Mesenchymal stem cell (in vitro differentiated cells and primary cell): ENCODE results near the gene DCHS1.
A peak's percentile ranks its signal among the peaks of the same experiment; 100 is the strongest.

ENCODE experiments used
- DNase-seq: peaks from one replicate; pipeline ENCODE4 v3.0.0-alpha.2; 2013
- H2AFZ ChIP-seq: one replicate; pipeline ENCODE4 v1.6.1; 2013; ENCODE audit warnings: low read depth, mild to moderate bottlenecking, control low read depth, inconsistent platforms, low read length, moderate library complexity
- H2AK5ac ChIP-seq: 2 replicates; pipeline ENCODE4 v1.6.1; 2013; ENCODE audit warnings: low read length, moderate library complexity, mild to moderate bottlenecking, inconsistent platforms; ENCODE audit not compliant: severe bottlenecking
- H2BK120ac ChIP-seq: one replicate; pipeline ENCODE4 v1.6.1; 2013; ENCODE audit warnings: low read depth, mild to moderate bottlenecking, inconsistent platforms, low read length, moderate library complexity
- H2BK12ac ChIP-seq, 2 experiments: one replicate each; pipeline ENCODE4 v1.6.1; 2013; ENCODE audit warnings: inconsistent platforms in 2 of 2, low read length in 2 of 2, mild to moderate bottlenecking in 2 of 2, moderate library complexity in 2 of 2, control low read depth in 1 of 2
- H2BK15ac ChIP-seq: one replicate; pipeline ENCODE4 v1.6.1; 2013; ENCODE audit warnings: mild to moderate bottlenecking, low read depth, inconsistent platforms; ENCODE audit not compliant: poor library complexity, severe bottlenecking
- H2BK5ac ChIP-seq: 2 replicates; pipeline ENCODE4 v1.6.1; 2013; ENCODE audit warnings: low read depth, mild to moderate bottlenecking, low read length, control low read depth, inconsistent platforms; ENCODE audit not compliant: poor library complexity, severe bottlenecking
- H3K14ac ChIP-seq, 2 experiments: one replicate each; pipeline ENCODE4 v1.6.1; 2013; ENCODE audit warnings: inconsistent platforms in 2 of 2, low read length in 2 of 2, control low read depth in 1 of 2, mild to moderate bottlenecking in 1 of 2, moderate library complexity in 1 of 2
- H3K18ac ChIP-seq, 2 experiments: one replicate each; pipeline ENCODE4 v1.6.1; 2013; ENCODE audit warnings: inconsistent platforms in 2 of 2, low read length in 2 of 2, control low read depth in 1 of 2, low read depth in 1 of 2, mild to moderate bottlenecking in 1 of 2
- H3K23ac ChIP-seq, 2 experiments: one replicate each; pipeline ENCODE4 v1.6.1; 2013; ENCODE audit warnings: inconsistent platforms in 2 of 2, low read length in 2 of 2, mild to moderate bottlenecking in 2 of 2, moderate library complexity in 2 of 2, control low read depth in 1 of 2
- H3K27ac ChIP-seq: 2 replicates; pipeline ENCODE4 v1.5.1; 2013; ENCODE audit warnings: mild to moderate bottlenecking, moderate library complexity, low read length, control low read depth, inconsistent platforms; ENCODE audit not compliant: poor library complexity, severe bottlenecking
- H3K27me3 ChIP-seq, 2 experiments: 2 replicates each; pipeline versions ENCODE4 v1.6.1 to v1.7.0; 2013; ENCODE audit warnings: low read length in 2 of 2, mild to moderate bottlenecking in 2 of 2, moderate library complexity in 2 of 2, control low read depth in 1 of 2, inconsistent platforms in 1 of 2; ENCODE audit not compliant: control insufficient read depth in 1 of 2, insufficient read depth in 1 of 2
- H3K36me3 ChIP-seq, 2 experiments: 2 replicates each; pipeline versions ENCODE4 v1.6.1 to v1.7.0; 2013; ENCODE audit warnings: low read length in 2 of 2, control low read depth in 1 of 2, inconsistent platforms in 1 of 2, low read depth in 1 of 2, mild to moderate bottlenecking in 1 of 2; ENCODE audit not compliant: insufficient read depth in 2 of 2, control insufficient read depth in 1 of 2
- H3K4ac ChIP-seq, 2 experiments: one replicate each; pipeline ENCODE4 v1.6.1; 2013; ENCODE audit warnings: inconsistent platforms in 2 of 2, low read length in 2 of 2, mild to moderate bottlenecking in 2 of 2, moderate library complexity in 2 of 2, control low read depth in 1 of 2, low read depth in 1 of 2
- H3K4me1 ChIP-seq: 2 replicates; pipeline ENCODE4 v1.6.1; 2013; ENCODE audit warnings: low read depth, low read length, control low read depth; ENCODE audit not compliant: control insufficient read depth, insufficient read depth
- H3K4me2 ChIP-seq: 2 replicates; pipeline ENCODE4 v1.6.1; 2013; ENCODE audit warnings: low read length, mild to moderate bottlenecking, inconsistent platforms; ENCODE audit not compliant: poor library complexity, severe bottlenecking
- H3K4me3 ChIP-seq, 2 experiments: 2 replicates each; pipeline versions ENCODE4 v1.5.1 to v1.7.0; 2013; ENCODE audit warnings: low read length in 2 of 2, mild to moderate bottlenecking in 2 of 2, control low read depth in 1 of 2, low read depth in 1 of 2; ENCODE audit not compliant: insufficient read depth in 1 of 2
- H3K79me1 ChIP-seq: replicated peaks from 2 replicates; pipeline ENCODE4 v1.6.1; 2013; ENCODE audit warnings: mild to moderate bottlenecking, control low read depth, low read length, inconsistent platforms; ENCODE audit not compliant: poor library complexity, severe bottlenecking
- H3K9ac ChIP-seq: 2 replicates; pipeline ENCODE4 v1.7.0; 2013; ENCODE audit warnings: mild to moderate bottlenecking, low read length, moderate library complexity
- H3K9me3 ChIP-seq: 2 replicates; pipeline ENCODE4 v1.7.0; 2013; ENCODE audit warnings: mild to moderate bottlenecking, low read length; ENCODE audit not compliant: control insufficient read depth
- H4K8ac ChIP-seq: one replicate; pipeline ENCODE4 v1.6.1; 2013; ENCODE audit warnings: inconsistent platforms, mild to moderate bottlenecking, low read length, moderate library complexity
- H4K91ac ChIP-seq: one replicate; pipeline ENCODE4 v1.6.1; 2013; ENCODE audit warnings: mild to moderate bottlenecking, low read length, inconsistent platforms
- WGBS: methylation state at CpG from one replicate; pipeline ENCODE4 v1.1.7; 2013; ENCODE audit warnings: mixed read lengths; 5-methylcytosine and 5-hydroxymethylcytosine counted together

DCHS1 gene

DNA sequence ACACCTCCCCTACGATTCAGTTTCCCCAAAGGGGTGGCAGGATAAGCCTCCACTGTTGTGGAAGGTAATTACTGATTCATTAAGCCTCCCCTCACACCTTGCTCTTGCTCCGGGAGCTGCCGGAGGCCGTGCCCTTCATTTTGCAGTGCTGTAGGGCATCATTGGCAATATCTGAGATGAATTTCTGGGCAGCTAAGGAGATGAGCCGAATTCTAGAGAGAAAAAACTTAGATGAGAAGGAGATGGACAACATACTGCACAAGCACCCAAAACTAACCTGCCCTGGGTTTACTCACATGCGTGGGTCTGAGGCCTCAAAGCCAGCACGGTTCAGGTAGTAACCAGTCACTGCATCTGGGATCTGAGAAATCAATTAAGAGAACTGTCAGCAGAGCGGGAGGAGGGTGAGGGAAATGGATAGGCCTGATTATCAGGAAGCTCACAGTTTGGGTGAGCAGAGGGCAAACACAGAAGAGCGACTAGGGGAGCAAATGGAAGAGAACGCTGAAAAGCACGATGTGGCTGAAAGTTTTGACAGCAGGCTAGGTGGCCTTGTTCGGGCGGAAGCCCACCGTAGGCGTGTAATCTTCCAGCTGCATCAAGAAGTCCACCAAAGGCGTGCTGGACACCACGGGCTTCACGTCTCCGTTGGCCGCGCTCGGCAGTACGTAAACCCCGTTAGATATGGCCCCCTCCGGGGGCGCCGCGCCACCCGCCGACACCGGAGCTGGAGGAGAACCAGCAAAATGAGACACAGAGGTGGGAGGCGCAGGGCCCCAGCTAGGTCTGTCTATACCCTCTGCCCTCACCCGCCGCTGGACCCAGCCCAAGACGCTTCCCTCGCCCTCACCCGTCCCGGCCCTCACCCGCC is 44.3 kb downstream of the DCHS1 start:
- Histone ChIP-seq H4K91ac (peak overlapping the region; percentile 91), H3K18ac (peak overlapping the region; percentile 90 to 93), H4K8ac (peak overlapping the region; percentile 70), H2AFZ (no peak overlapping the region), H3K4me3 (peak overlapping the region; percentile 80 to 84), H2BK120ac (peak overlapping the region; percentile 97), H3K9me3 (no peaks in the 10 kb centered on the region), H3K4me2 (peak overlapping the region; percentile 79), H2BK15ac (peak overlapping the region; percentile 12), H3K4me1 (peaks cover 20% of the 10 kb centered on the region), H3K9ac (peak overlapping the region; percentile 89), H3K4ac (peak overlapping the region; percentile 71 to 84), H3K14ac (peak overlapping the region in 1 of 2 experiments; percentile 93), H2BK12ac (peak overlapping the region in 1 of 2 experiments; percentile 88), H2BK5ac (peak overlapping the region; percentile 71), H3K36me3 (peaks cover 59 to 76% of the 10 kb centered on the region in 2 experiments), H2AK5ac (peak overlapping the region; percentile 56), H3K27me3 (no peaks in the 10 kb centered on the region), H3K79me1 (peaks cover 28% of the 10 kb centered on the region), H3K23ac (peak overlapping the region in 1 of 2 experiments; percentile 84), H3K27ac (peak overlapping the region; percentile 71)
- WGBS, result 13% methylated on average over 20 of the region's 39 CpGs
- DNase-seq, result peak; percentile 34

DNA sequence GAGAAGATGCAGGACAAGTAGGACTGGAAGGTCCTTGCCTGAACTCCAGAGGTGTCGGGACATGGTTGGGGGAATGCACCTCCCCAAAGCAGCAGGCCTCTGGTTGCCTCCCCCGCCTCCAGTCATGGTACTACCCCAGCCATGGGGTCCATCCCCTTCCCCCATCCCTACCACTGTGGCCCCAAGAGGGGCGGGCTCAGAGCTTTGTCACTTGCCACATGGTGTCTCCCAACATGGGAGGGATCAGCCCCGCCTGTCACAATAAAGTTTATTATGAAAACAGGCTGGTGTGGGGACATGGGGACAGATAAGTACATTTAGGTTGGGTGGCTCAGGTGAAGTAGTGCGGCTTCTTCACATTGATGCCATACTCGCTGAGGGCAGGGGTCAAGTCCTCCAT is 45.0 kb downstream of the DCHS1 start:
- Histone ChIP-seq H3K27me3 (no peaks in the 10 kb centered on the region), H3K36me3 (peaks cover 52 to 69% of the 10 kb centered on the region in 2 experiments), H2AK5ac (peak overlapping the region; percentile 7), H3K14ac (no peak overlapping the region), H3K23ac (no peak overlapping the region), H2BK120ac (no peak overlapping the region), H2AFZ (no peak overlapping the region), H3K4ac (peak overlapping the region in 1 of 2 experiments; percentile 4), H3K9ac (peak overlapping the region; percentile 89), H3K27ac (peak overlapping the region; percentile 71), H4K91ac (no peak overlapping the region), H2BK12ac (no peak overlapping the region), H3K9me3 (no peaks in the 10 kb centered on the region), H3K4me3 (peak overlapping the region in 1 of 2 experiments; percentile 80), H3K79me1 (peaks cover 23% of the 10 kb centered on the region), H2BK5ac (no peak overlapping the region), H2BK15ac (no peak overlapping the region), H3K4me1 (peaks cover 18% of the 10 kb centered on the region), H3K4me2 (no peak overlapping the region), H4K8ac (peak overlapping the region; percentile 22), H3K18ac (no peak overlapping the region)
- DNase-seq, result no peak
- WGBS, result 92% methylated on average over 6 of the region's 6 CpGs

DNA sequence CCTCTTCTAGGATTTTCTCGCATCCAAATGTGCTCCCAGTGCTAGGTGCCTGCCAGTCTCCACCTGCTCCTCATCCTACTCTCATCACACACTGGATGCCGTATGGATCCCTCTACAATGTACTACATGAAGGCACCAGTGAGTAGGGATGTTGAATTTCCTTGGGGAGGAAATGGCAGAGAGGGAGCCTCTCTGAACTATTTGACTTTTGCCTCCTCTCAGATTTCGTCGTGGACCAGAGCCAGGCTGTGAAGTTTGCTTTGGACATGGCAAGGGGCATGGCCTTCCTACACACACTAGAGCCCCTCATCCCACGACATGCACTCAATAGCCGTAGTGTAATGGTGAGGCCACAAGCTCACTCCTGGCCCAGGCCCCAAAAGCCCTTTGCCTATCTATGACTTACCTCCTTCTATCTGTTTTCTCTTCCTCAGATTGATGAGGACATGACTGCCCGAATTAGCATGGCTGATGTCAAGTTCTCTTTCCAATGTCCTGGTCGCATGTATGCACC is 46.0 kb downstream of the DCHS1 start:
- H3K9me3 ChIP-seq, result no peaks in the 10 kb centered on the region
- H2BK15ac ChIP-seq, result no peak overlapping the region
- no peaks in the 10 kb centered on the region for H3K27me3 ChIP-seq
- H3K79me1 ChIP-seq, result peaks cover 20% of the 10 kb centered on the region
- H2BK5ac ChIP-seq, result no peak overlapping the region
- H2AK5ac ChIP-seq, result no peak overlapping the region
- H3K36me3 ChIP-seq, result peaks cover 42 to 61% of the 10 kb centered on the region in 2 experiments
- no peak overlapping the region for H4K8ac ChIP-seq
- no peak for DNase-seq
- no peak overlapping the region for H3K4me3 ChIP-seq
- H2BK120ac ChIP-seq, result no peak overlapping the region
- H2AFZ ChIP-seq, result no peak overlapping the region
- H3K23ac ChIP-seq, result no peak overlapping the region
- H3K18ac ChIP-seq, result no peak overlapping the region
- no peak overlapping the region for H3K4me2 ChIP-seq
- H4K91ac ChIP-seq, result no peak overlapping the region
- 95% methylated on average over 7 of the region's 8 CpGs for WGBS
- H3K14ac ChIP-seq, result no peak overlapping the region
- H3K27ac ChIP-seq, result no peak overlapping the region
- peaks cover 20% of the 10 kb centered on the region for H3K4me1 ChIP-seq
- H2BK12ac ChIP-seq, result no peak overlapping the region
- no peak overlapping the region for H3K4ac ChIP-seq
- H3K9ac ChIP-seq, result peak overlapping the region; percentile 89

DNA sequence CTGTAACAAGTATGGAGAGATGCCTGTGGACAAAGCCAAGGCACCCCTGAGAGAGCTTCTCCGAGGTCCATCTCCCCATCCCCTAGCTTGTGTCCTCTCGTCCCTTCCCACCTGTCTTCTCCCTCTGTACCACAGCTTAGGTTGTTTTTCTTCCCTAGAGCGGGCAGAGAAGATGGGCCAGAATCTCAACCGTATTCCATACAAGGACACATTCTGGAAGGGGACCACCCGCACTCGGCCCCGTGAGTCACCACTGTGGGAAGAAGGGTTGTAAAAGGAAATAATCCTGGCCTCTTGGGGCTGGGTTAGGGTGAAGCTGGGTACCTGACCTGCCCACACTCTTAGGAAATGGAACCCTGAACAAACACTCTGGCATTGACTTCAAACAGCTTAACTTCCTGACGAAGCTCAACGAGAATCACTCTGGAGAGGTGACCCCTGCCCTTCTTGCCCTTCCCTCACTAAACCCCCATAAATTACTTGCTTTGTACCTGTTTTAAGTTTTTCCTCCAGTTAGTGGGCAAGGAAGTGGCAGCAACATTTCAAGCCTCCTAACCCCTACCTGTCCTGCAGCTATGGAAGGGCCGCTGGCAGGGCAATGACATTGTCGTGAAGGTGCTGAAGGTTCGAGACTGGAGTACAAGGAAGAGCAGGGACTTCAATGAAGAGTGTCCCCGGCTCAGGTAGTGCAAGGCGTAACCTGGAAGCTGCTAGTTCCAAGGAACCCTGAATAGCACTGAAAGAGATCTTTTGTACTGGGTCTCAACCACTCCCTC is 46.7 kb downstream of the DCHS1 start:
- peak; percentile 19 for DNase-seq
- Histone ChIP-seq H3K4ac (no peak overlapping the region), H3K18ac (no peak overlapping the region), H2AFZ (no peak overlapping the region), H2BK12ac (no peak overlapping the region), H3K79me1 (peaks cover 20% of the 10 kb centered on the region), H3K9ac (peak overlapping the region; percentile 89), H3K4me1 (peaks cover 20% of the 10 kb centered on the region), H3K9me3 (no peaks in the 10 kb centered on the region), H3K27ac (no peak overlapping the region), H2BK15ac (no peak overlapping the region), H3K27me3 (no peaks in the 10 kb centered on the region), H2AK5ac (no peak overlapping the region), H2BK120ac (no peak overlapping the region), H3K14ac (no peak overlapping the region), H3K4me3 (no peak overlapping the region), H2BK5ac (no peak overlapping the region), H4K8ac (no peak overlapping the region), H3K23ac (no peak overlapping the region), H3K4me2 (no peak overlapping the region), H3K36me3 (peaks cover 37 to 55% of the 10 kb centered on the region in 2 experiments), H4K91ac (no peak overlapping the region)
- WGBS, result 80% methylated on average over 14 of the region's 14 CpGs
